Bronchial epithelial cell (primary cell): ENCODE results near the gene CKS2. TPM values are rescaled to one million over a fixed set of nuclear protein-coding genes. Genes with fewer than 3 reads are reported as not detected.
A peak's percentile ranks its signal among the peaks of the same experiment; 100 is the strongest.

Source experiments
- DNase-seq: peaks from one replicate; pipeline ENCODE4 v3.0.0-alpha.2; 2010; ENCODE audit warnings: low read depth
- FAIRE-seq: peaks from 2 replicates; lab custom pipeline; 2011; peaks lifted over from hg19 to GRCh38; lab: Jason Lieb, UNC
- H3K27me3 ChIP-seq: 2 replicates; pipeline ENCODE4 v1.5.1; 2011; ENCODE audit warnings: low read length; ENCODE audit not compliant: control insufficient read depth, insufficient read depth
- H3K36me3 ChIP-seq: 2 replicates; pipeline ENCODE4 v1.5.1; 2011; ENCODE audit warnings: low read length; ENCODE audit not compliant: control insufficient read depth, insufficient read depth
- H3K4me3 ChIP-seq: 2 replicates; pipeline ENCODE4 v1.5.1; 2011; ENCODE audit warnings: mild to moderate bottlenecking, low read depth, low read length, control low read depth
- total RNA-seq: library from RNA; depleted of rRNA; stranded (reverse); fragments of >200 nt; gene quantifications from 2 replicates; pipeline ENCODE4 v1.2.1, GENCODE V29; 2014
- TF ChIP-seq, protein P1 (sequence below): IDR thresholded peaks from 2 replicates; pipeline ENCODE4 v1.5.1; 2011; ENCODE audit warnings: mild to moderate bottlenecking, moderate library complexity, low read length, control low read depth, inconsistent platforms; ENCODE audit not compliant: insufficient read depth, severe bottlenecking

The CKS2 gene
- total RNA-seq, 1 donor from 2014 or later: 16.3 TPM

DNA sequence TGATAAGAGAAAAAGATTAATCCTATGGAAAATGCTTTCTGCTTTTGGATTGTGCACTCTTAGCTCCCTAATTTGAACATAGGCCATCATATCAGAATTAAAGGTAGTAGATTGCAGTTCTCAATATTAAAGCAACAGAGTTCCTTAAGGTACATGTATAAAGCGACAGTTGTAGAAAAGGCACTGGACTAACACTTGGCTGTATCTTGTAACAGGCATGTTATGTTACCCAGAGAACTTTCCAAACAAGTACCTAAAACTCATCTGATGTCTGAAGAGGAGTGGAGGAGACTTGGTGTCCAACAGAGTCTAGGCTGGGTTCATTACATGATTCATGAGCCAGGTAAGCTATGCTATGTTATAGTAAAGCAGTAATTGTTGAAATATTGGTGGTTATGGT lies 4.0 kb downstream of the CKS2 start:
- DNase-seq (peak; percentile 8), FAIRE-seq (no peak)
- H3K4me3 ChIP-seq: no peak overlapping the region
- TF ChIP-seq, protein P1, sequence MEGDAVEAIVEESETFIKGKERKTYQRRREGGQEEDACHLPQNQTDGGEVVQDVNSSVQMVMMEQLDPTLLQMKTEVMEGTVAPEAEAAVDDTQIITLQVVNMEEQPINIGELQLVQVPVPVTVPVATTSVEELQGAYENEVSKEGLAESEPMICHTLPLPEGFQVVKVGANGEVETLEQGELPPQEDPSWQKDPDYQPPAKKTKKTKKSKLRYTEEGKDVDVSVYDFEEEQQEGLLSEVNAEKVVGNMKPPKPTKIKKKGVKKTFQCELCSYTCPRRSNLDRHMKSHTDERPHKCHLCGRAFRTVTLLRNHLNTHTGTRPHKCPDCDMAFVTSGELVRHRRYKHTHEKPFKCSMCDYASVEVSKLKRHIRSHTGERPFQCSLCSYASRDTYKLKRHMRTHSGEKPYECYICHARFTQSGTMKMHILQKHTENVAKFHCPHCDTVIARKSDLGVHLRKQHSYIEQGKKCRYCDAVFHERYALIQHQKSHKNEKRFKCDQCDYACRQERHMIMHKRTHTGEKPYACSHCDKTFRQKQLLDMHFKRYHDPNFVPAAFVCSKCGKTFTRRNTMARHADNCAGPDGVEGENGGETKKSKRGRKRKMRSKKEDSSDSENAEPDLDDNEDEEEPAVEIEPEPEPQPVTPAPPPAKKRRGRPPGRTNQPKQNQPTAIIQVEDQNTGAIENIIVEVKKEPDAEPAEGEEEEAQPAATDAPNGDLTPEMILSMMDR: no peak
- H3K36me3 ChIP-seq: no peaks in the 10 kb centered on the region
- H3K27me3 ChIP-seq: no peaks in the 10 kb centered on the region

DNA sequence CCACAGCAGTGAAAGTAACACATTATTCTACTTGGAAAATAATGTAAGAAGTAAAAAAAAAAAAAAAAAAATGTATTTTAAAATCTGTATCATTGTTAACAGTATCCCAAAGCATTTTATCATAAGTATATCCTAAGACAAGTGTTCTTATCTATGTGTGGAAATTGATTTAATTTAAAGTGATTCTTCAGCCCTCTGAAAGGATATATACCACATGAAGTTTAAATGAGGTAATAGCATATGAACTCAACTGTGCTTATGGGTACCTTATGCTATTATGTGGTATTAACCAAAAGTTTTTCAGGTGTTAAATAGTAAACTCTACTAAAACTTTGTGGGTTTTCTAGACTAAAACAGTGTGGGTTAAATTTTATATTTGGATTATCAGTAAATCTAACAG lies 4.5 kb downstream of the CKS2 start:
- Histone ChIP-seq H3K36me3 (no peaks in the 10 kb centered on the region), H3K27me3 (no peaks in the 10 kb centered on the region), H3K4me3 (no peak overlapping the region)
- FAIRE-seq (no peak), DNase-seq (no peak)
- TF ChIP-seq, protein P1: no peak

DNA sequence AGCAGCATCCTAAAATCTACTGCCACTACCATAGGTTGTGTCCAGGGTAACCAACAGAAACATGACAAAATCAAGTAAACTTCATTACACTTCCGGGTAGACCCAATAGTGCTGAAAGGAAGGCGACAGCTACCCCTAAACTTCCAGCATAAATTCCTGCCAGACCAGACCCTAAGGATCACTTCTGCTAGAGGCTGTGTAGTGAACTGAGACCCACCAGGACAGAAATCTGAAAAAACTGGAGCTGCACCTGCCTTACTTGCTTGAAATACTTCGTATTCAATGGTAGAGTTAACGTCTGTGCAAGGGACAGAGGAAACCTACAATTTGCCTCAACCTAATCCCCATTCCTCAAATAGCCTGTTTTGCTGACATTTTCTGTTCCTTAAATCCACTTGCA lies 6.3 kb downstream of the CKS2 start:
- Histone ChIP-seq H3K4me3 (no peak overlapping the region), H3K27me3 (no peaks in the 10 kb centered on the region), H3K36me3 (no peaks in the 10 kb centered on the region)
- FAIRE-seq (no peak), DNase-seq (no peak)
- TF ChIP-seq, protein P1: no peak

DNA sequence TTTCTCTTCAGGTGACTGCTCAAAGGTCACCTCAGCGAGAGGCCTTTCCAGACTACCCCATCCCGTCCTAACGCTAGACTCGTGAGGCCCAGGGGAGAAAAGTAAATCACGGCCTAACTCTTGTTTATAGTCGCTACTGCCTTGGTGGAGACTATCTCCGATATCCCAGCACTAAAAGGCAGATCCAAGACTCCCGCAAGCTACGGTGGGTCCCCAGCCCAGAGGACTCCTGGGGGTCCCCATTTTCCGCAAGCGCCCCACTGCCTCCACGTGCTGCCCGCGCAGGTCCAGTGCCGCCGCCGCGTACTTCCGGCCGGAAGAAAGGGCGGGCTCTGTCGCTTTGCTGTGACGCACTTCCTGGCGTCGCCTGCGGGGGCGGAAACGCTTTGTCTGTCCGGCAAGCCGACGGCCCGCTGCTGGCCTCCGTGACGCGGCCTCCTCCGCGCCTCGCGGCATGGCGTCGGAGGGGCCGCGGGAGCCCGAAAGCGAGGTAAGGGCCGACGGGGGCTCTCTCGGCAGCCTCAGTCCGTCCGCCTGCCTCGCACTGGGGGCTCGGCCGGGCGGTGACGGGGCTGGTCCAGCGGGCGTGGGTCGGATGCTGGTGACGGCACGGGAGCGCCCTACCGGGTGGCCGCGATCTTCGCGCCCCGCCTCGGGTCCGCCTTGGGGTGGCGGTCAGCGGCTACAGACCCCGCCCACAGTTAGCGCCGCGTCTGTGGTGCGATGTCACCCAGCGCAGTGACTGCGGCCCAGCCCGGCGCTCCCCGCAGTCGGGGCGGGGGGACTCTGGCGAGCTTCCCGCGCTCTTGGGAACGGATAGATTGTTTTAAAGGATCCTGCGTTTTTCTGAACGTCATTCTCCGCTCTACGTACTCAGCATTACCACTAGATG lies 7.4 kb downstream of the CKS2 start, which contains the start of gene SECISBP2:
Gene SECISBP2, plus strand, starts transcription at position 378 of the 892 bp plus-strand sequence. Its CDS starts 77 bp downstream, at position 455.
- no peaks in the 10 kb centered on the region for H3K36me3 ChIP-seq
- no peak for FAIRE-seq
- H3K27me3 ChIP-seq: no peaks in the 10 kb centered on the region
- TF ChIP-seq, protein P1: peak; percentile 73
- peak within 1 kb of the TSS; percentile 68 for H3K4me3 ChIP-seq
- peak; percentile 84 for DNase-seq

DNA sequence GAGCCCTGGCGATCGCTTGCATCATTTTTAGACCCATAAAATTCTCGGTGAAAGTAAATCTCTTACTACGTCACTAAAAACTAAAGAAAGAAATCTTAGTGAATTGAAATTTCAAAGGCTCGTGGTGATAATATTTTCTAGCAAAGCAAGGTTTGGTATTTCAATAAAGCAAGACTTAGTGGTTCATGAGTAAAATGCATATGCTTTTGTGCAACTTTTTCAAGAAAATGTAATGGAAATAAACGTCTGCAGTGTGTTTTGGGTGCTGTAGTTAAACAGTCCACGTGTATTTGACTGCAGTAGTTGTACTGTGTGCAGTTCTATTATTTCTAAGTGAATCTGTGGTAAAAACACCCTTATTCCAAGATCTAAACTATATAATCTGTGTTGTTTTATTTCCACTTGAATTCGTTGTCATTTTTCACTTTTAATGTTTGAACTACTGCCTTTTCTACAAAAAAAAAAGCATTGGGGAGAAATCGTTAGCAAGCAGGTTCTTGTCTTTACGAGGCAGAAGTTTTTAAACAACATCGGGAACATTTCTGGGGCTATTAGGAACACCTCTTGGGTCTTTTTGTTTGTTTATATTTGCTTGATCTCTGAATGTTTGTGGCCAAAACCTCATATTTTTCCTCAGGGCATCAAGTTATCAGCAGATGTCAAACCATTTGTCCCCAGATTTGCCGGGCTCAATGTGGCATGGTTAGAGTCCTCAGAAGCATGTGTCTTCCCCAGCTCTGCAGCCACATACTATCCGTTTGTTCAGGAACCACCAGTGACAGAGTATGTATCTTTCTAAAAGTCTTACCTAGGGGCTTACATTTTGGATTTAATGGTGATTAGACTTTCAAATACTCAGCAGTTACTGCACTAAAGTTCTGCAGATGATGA lies 8.3 kb downstream of the CKS2 start:
- Histone ChIP-seq H3K36me3 (no peaks in the 10 kb centered on the region), H3K27me3 (no peaks in the 10 kb centered on the region), H3K4me3 (peak overlapping the region; percentile 68)
- FAIRE-seq: no peak
- DNase-seq: no peak
- TF ChIP-seq, protein P1: no peak
